NCI-H1436 treated with DMSO at 0.1 percent for 48 hours (cell line): ENCODE data around the gene CDKAL1.
"Not testable (repeated sequence)": the region's sequence is repeated elsewhere in the genome, so short reads cannot be mapped to it uniquely, and the experiment has no call there.

Experiments used
- DNase-seq: peaks from one replicate; lab custom pipeline; 2025; lab: John Stamatoyannopoulos, UW

Gene CDKAL1

GRCh38 chr6:21074484-21074883 is 540.2 kb downstream of the CDKAL1 start:
- DNase-seq: no peak

DNA sequence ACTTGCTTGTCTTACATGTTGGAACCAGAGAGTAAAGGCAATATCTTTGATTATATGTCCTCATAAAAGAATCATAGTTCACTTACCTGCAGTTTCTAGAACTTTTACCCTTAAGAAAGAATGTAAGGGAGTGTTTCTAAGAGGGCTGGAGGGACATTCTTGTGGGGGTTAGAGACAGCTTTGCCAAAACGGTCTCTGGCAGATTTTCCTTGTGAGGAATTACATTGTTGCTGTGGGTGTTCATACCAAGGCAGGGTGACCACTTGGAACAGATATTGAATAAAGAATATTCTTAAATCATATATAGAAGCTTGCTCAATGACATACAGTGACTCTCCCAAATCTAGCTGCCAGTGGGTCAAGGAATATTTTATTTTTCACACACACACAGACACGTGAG is 541.7 kb downstream of the CDKAL1 start:
- no peak for DNase-seq

DNA sequence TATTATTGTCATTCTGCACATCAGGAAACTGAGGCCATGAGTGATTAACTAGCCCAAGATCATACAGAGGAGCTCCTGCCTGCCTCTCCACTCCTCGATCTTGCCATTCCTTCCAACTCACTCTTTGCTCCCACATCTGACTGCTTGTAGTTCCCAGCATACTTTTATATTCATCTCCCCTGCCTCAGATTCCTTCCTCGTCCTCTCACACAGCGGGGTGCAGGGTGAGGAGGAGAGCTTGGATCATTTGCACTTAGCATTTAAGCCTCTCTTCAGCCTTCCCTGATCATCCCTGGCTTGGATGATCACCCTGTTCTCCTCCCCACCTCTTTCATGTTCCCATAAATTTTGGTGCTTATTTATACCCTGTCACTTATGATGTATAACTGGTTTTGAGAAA is 544.2 kb downstream of the CDKAL1 start:
- no peak for DNase-seq

GRCh38 chr6:21079468-21080048 is 545.3 kb downstream of the CDKAL1 start:
- no peak for DNase-seq

DNA sequence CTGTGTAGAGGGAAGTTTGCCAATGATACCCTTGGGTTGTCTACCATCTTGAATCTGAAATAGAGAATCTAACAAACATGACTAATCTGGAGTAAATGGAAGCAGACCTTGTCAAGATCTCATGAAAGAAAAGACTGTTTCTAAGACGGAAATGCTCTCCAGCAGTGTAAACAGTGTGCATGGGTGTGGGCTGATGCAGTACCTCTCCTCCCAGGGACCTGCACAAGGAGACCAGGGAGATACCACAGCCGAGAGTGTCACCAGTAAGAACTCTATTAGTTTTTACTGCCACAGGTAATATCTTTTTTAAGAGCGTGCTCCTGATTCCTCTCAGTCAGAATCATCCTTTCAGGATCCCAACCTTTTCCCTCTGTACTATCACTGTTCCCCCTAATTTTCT is 546.0 kb downstream of the CDKAL1 start:
- DNase-seq: no peak

DNA sequence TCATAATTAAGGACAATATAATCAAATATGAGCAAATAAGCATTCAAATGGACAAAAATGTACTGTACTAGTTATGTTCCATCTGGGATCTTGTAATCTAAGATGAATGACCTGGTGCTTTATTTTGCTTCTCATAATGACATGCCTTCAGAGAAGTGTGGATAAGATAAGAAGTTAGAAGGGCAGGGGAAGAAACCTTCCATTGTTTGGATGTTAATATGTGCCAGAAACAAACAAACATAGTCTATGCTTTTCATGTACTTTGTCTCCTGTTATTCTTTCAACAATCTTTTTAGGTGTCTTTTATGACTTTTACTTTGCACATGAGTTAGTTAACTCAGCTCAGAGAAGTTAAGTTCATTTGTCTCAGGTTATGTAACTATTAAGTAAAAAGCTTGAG is 547.8 kb downstream of the CDKAL1 start:
- no peak for DNase-seq

GRCh38 chr6:21083708-21084107 is 549.5 kb downstream of the CDKAL1 start:
- DNase-seq: no peak

DNA sequence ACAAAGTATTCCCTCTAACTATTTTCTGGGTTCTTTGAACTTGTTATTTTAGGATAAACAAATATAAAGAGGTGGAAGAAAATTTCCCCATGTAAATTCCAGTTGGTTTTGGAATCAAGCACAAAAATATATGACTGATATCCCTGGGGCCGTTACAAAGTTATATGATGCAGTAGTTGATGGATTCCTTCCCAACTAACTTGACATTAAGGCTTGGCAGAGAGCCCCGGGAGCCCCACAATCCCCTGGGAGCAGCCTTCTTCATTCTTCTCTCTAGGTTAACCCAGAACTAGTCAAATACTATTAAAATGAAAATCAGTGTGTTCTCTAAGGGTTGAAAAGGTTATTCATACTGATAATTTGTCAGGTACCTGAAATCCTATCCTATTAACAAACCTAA is 550.4 kb downstream of the CDKAL1 start:
- DNase-seq: no peak

DNA sequence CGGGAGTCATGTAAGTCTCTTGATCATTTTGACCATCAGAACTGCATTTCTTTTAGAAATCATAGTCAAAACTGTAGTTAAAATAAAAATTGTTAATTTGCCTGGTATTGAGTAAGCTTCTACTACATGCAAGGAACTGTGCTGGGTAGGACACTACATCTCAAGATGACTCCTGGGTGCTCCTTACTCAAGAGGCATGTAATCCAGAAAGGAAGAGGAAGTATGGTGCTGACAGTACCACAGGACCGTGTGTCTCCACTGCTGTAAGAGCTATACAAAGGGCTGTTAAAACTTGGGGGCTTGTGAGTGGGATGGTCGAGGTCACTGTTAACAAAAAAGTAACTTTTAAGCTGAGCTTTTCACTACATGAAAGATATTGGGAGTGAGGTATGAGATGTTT is 551.0 kb downstream of the CDKAL1 start:
- no peak for DNase-seq

GRCh38 chr6:21085643-21086042 is 551.4 kb downstream of the CDKAL1 start:
- no peak for DNase-seq

DNA sequence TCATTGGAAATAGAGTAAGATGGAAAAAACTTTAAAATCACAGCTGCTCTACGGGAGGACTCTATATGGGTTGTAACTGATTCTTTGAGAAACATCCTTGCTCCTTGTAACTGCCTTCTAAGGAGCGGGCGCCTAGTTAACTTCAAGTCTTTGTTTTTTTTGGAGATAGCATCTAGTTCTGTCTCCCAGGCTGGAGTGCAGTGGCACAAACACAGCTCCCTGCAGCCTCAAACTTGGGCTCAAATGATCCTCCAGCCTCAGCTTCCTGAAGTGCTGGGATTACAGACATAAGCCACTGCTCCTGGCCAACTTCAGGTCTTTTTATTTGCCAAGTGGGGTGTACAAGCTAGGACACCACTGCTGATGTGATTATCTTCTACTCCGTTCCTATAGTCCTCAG is 552.9 kb downstream of the CDKAL1 start:
- no peak for DNase-seq

DNA sequence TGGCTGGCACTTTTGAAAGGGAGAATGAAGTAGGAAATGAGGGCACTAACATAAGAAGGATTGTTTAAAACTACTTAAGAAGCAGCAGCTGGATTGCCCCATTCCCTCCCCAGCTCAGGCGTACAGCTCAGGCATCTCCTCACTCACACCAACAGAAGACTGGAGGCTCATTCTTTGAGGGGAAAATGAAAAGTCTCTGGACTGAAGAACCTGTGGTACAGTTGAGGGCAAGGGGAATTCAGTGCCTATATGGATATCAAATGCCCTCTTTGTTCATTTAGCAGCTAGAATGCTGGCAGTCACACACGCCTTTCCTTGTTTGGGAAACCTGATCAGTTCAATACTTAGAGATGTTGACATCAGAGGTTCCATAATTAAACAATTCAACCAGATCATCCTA is 557.2 kb downstream of the CDKAL1 start:
- DNase-seq: no peak

- not testable (repeated sequence) for DNase-seq
These were observed 558.0 kb downstream of the CDKAL1 start for GRCh38 chr6:21092231-21092772.

GRCh38 chr6:21095462-21095861 is 561.2 kb downstream of the CDKAL1 start:
- no peak for DNase-seq

DNA sequence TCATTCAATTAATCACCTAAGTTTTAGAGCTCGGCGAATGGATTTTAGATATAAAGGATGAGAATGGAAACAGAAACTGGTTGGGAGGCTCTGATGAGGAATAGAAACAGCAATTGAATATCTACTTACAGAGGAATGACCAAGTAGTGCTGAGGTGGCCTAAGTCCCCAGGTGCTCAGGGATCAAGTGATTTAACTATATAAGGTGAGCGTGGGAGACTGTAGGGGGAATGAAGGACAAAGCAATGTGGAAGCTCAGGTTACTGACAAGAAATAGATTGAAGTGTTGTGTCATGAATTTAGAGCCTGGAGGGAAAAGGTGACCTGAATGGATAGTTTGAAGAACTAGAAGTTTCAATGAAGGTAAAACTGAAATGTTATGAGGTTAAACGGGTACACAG is 563.9 kb downstream of the CDKAL1 start:
- DNase-seq: no peak

DNA sequence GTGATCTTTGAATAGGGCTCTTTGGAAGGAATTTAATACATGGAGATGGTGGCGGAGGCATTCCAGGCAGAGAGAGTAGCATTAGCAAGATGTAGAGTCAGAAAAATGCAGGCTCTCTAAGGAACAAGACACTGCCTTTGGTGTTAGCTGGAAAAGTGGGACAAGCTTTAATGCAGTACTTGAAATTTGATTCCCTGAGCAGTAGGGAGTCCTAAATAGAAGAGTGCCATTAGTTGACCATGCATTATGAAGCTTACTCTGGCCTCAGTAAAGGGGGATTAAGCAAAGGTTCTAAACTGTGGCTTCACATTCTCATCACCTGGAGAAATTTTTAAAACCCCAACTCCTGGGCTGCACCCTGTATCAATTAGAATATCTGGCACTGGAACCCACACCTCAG is 564.5 kb downstream of the CDKAL1 start:
- DNase-seq: no peak

- DNase-seq: no peak
These were observed 565.4 kb downstream of the CDKAL1 start for GRCh38 chr6:21099338-21100314.

GRCh38 chr6:21100991-21101390 is 566.7 kb downstream of the CDKAL1 start:
- DNase-seq: no peak

DNA sequence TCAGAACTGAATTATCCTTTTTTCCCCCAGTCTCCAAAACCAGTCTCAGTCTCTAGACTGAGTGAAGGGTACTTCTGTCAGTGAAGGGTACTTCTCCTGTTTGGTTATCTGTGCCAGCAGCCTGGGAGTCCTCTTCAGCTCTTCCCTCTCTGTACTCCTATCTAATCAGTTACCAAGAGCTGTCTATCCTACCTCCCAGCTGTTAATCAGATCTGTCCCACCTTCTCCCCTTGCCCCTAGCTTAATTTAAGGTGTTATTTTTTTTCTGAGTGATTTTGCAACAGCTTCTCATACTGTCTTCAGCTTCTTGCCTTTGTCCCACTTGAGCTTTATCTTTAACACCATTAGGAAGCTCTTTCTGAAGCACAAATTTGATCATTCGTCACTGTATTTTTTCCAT is 567.4 kb downstream of the CDKAL1 start:
- DNase-seq: no peak

DNA sequence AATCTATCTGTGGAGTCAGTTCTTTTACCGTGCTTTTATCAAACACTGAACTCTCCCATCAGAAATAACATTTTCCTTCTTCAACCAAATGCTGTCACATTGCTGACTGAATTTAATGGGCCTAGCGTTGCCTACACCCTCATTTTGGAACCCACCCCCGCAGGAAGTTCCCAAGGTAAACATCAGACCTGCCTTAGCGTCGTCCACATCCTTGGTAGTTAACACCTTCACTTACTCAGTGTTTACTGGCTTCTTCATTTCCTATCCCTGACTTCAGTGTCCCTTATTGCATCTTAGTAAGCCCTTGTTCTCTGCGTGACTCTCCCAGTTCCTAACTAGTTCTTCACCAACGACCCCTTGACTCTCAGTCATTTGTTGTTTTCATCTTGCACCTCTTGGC is 567.9 kb downstream of the CDKAL1 start:
- DNase-seq: no peak

DNA sequence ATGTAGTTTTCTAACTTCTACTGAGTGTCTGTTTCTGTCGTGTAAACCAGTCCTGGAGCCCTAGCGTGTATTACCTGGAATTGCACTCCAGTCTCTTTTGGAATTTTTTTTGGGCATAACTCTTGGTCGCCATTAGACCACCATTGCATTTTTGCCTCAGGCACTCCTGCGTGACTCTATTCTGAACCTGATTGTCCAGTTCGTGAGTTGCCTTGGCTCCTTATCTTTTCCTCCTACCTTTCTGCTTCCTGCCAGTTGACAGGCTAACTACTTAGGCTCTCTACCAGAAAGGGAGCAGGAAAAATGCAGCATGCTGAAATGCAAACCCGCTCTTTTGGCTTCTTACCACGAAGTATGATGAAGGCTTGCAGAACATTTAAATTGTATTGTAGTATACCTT is 568.4 kb downstream of the CDKAL1 start:
- no peak for DNase-seq

DNA sequence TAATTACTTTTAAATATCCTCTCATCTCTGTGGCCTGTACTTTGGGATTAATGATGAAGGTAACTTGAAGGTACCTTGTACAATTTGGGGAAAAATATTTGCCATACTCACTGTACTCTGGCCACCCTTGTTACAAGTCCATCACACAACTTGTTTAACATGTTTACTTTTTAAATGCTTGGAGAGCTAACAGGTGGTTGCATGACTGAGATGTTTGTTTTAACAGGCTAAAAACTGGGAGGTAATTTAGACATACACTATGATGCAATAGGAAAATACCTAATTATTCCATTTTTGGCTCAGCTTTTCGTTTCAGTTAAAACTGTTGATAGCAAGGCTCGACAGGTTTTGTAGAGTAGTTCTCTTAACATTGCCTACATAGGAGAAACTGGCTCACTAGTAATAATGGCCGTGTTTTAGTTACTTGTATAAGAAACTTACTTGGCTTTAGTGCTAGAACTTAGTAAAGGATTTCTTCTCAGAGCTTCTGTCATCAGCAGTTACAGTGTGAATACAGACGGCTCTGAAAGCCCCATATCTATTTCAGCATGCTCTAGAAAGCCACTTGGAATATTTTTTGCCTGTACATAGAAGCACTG is 569.5 kb downstream of the CDKAL1 start:
- DNase-seq: no peak

GRCh38 chr6:21104288-21104687 is 570.0 kb downstream of the CDKAL1 start:
- DNase-seq: no peak
